GM21423 (cell line): Measurements from ENCODE around the gene LCN6.

ENCODE experiments used
- ATAC-seq: cut with Tn5 transposase; IDR thresholded peaks from one replicate; pipeline ENCODE4 v1.9.1; 2021; ENCODE audit warnings: mild to moderate bottlenecking, moderate library complexity; ENCODE audit not compliant: unreplicated experiment

Gene LCN6

DNA sequence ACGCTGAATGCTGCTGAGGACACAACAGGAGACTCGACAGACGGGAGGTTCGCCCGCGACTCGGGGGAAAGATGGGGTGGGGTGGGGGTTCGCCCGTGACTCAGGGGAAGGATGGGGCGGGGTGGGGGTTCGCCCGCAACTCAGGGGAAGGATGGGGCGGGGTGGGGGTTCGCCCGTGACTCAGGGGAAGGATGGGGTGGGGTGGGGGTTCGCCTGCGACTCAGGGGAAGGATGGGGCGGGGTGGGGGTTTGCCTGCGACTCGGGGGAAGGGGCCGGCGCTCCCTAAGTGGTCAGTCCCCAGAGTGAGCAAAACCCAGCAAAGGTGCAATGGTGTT, 2.2 kb downstream of the LCN6 start:
- ATAC-seq = no peak

DNA sequence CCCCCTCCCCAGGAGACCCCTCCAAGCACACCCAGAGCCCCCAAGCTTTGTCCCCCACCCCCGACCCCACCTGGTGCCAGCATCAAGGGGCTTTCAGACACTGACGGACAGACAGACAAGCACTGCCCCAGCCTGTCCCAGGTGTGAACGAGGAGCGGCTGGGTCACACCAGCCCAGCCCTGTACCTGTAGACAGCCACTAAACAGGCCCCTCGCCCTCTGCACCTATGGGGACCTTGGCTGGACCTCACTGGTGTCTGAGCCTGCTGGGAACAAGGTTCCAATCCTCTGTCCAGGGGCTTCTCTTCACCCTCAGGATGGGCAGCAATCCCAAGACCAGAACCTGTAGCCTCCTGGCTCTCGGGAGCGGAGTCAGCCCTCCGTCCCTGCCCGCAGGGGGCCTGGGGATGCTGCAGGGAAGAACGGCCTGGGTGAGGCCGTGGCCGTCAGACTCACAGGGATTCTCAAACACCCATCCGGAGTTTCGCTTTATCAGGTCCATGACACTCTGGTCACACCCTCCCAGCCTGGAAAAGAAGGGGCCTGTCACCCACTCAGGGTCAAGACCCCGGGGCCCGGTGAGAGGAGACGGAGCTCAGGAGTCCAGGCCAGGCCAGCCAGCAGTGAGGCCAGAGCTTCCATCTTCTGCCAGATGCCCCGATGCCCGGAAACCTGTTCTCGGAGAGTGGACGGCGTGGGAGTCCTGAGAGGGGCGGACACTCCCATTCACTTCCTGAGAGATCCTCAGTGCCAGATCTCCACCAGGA, 2.8 kb downstream of the LCN6 start:
- ATAC-seq = no peak

DNA sequence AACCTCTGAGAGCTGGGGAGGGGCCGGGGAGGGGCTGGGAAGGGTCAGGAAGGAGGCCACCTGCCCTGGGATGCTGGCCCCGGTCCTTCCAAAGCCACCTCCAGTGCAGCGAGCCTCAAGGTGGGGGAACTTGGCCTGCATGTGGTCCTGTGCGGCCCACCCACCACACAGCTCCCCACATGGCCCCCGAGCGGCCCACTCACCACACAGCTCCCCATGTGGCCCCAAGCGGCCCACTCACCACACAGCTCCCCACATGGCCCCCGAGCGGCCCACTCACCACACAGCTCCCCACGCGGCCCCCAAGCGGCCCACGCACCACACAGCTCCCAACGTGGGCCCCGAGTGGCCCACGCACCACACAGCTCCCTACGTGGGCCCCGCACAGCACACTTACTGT, 3.6 kb downstream of the LCN6 start:
- ATAC-seq = no peak

DNA sequence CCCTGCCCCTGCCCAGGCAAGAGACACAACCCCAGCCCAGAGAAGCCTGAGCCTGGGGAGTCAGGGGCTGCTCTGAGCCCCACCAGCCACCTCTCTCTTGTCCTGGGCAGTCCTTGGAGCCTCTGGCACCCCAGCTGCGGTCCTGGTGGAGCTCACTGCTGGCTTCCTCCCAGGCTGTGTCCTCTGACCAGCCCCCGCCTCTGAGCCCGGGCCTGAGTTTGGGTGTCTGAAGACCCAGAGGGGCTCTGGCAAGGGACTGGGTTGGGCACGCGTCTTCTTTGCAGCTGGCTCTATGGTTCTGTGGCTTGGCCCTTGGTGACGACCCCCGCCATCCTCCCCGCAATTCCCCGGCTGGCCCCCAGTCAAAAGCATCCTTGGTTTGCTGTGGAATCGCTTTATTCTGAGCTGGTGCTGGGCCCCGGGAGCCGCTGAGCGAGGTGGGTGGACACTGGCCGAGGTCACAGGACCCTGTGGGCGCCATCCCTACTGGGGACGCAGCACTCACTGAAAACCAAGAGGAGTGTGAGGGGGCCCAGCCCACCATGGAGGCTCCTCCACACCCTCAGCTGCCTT, 4.6 kb downstream of the LCN6 start:
- no peak for ATAC-seq

DNA sequence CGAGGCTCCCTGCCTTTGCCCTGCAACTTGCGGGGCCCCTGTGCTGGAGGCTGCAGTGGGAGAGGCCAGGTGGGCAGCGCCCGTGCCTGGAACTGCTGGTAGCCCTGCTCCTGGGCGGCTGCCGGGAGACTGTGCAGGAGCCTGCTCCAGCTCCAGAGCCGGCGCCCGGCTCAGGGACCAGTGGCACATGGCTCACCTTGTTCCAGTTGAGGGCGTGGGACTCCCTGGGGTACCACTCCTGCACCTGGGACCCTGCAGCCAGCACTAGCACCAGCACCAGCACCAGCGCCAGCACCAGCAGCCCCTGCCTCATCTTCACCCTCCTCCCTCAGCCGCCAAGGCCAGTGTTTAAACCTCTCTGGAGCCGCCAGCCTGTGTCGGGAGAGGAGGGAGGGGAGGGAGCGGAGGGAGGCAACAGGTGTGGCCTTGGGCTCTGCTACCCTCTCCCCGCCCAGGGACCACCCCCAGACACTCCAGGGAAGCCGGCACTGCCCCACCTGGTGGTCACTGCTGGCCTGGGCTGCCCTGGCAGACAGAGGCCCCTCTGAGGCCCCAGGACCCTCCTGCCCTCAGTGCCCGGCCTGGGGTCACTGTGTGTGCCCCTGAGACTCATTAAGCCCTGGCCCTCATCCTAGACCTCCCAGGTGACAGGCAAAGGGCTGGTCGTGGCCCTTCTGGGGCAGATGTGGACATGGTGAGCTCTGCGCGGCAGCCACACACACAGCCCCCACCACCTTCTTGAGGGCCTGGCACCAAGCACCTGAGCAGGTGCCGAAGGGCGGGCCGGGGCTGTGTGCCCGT, 5.5 kb downstream of the LCN6 start, which contains the start of gene LCN10:
LCN10 (minus strand) TSS at position 350 of the 801 bp plus-strand sequence; CDS start at position 313, 37 bp downstream.
- ATAC-seq = no peak

DNA sequence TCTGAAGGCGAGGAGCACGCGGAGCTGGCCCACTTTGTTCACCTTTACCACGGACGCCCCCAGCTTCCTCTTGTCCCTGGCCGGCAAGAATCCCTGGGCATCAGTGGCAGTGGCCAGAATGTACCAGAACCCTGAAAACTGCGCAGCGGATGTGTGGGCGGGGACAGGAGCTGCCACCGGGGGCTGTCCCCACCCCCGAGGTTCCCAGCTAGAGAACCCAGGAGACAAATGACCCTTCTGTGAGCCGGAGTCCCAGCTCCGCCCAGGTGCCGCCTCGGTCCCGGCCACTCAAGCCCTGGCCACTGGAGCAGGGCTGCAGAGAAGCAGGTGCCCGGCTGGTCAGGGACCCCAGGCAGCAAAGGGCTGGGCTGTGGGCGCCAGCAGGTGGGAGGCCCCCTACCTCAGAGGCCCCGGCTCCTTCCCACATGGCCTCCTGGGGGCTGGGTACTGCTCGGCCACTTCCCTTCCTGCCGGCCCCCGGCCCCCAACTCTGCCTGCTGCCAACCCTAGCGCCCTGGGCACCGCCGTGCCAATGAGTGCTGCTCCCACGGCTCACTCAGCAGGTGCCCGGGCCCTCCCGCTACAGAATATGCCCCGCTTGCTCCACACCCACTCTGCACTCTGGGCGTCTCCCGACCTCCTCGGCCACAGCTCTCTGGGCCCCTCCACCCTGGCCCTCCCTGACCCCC, 6.3 kb downstream of the LCN6 start:
- ATAC-seq = no peak

DNA sequence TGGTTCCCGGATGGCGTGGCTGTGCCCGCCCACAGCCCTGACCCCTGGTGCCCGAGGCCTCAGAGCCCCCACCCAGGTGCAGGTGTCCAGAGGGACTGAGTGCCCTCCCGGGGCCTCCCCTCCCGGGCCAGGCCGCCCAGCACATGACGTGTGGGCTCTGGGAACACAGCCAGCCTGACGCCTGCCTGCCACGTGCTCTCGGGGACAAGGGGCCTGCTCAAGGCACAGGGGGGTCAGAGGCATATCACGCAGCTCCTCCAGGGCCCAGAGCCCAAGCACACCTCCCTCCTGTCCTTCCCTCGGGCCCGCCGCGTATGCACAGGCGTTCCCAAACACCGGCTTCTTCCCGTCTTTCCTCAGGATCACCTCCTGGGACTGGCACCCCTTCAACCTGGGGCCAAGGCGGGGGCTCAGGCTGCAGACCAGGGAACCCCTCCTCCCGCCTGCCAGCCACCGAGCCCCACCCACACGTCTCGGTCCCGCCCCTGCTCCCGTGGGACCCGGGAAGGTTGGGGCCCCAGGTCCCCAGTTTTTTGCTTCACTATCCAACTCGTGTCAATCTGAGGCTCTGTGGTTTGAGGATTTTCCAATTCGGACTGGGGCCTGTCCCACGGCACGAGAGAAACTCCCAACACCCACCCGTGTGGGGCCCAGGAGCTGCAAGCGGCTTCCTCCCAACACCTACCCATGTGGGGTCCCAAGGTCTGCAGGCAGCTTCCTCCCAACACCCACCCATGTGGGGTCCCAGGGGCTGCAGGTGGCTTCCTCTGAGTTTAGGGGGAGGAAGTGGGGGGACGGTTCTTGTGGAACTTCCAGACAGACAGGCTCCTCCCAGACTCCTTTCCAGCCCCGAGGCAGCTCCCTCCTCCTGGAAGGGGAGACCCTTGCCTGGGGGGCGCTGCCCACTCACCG, 7.1 kb downstream of the LCN6 start:
- no peak for ATAC-seq

DNA sequence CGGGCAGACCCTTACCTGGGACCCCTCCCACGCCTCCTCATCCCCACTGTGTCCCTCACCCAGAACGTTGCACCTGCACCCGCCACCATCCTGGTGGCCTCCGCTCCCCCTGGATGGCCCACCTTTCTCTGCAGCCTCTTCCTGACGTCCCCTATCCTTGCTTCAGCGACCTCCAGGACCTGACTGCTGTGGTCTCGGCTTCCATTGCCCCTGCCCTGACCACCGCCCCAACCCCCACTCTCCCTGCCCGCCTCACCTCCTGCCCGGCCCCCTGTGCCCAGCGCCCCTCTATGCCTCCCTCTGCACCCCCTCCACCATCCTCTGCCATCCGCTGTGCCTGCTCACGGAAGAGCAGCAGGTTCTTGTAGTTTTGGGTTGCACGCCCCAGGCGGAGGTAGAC, 7.8 kb downstream of the LCN6 start:
- ATAC-seq = no peak

DNA sequence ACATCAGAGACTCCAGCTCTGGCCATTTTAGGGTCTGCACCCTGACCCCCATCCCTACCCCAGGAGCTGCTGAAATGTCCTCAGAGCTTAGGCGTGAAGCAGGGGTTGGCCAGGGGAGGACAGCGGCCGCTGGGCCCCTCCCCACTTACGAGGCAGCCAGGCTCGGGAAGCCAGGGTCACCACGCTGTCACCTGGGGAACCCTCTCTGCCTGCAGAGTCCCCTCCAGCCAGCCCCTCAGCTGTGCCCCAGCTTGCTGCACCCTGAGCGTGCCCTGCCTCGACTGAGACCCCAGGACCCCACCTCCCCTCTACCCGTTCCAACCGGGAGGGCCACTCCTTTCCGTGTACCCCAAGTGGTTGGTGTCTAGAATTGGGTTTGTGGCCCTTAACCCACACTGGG, 8.3 kb downstream of the LCN6 start:
- no peak for ATAC-seq

DNA sequence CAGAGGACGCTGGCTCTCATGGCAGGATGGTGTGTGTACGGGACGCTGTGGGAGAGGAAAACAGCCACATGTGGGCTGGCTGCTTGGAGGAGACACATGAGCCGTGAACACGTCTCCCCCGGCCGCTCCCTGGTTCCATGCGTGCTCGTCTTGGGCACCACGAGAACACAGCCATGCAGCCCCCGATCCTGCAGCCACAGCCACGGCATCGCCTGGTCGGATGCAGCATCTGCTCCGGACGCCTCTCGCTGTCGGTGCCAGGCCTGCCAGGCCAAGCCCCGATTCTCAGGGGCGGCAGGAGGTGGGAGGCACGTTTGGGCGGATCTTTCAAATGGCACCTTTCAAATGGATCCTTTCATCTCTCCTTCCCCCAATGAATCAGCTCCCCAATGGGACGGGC, 8.8 kb downstream of the LCN6 start:
- ATAC-seq = no peak

DNA sequence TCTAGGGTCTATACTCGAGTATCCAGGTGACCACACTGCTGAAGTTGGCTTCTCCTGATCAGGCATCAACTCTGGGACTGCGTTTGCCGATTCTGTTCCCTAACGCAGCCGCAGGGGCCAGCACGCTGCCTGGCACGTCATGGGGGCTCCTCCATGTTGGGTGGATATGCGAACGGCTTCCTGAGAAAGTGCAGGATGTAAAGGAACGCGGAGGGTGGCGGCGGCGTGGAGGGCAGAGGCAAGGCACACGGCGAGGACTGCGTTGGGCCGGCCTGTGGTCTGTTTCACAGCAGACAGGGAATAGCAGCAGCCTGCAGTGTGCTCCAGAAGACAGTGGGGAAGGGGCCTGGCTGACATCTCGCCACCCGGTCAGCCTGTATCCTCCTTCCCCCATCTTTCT, 9.4 kb downstream of the LCN6 start:
- ATAC-seq = no peak

DNA sequence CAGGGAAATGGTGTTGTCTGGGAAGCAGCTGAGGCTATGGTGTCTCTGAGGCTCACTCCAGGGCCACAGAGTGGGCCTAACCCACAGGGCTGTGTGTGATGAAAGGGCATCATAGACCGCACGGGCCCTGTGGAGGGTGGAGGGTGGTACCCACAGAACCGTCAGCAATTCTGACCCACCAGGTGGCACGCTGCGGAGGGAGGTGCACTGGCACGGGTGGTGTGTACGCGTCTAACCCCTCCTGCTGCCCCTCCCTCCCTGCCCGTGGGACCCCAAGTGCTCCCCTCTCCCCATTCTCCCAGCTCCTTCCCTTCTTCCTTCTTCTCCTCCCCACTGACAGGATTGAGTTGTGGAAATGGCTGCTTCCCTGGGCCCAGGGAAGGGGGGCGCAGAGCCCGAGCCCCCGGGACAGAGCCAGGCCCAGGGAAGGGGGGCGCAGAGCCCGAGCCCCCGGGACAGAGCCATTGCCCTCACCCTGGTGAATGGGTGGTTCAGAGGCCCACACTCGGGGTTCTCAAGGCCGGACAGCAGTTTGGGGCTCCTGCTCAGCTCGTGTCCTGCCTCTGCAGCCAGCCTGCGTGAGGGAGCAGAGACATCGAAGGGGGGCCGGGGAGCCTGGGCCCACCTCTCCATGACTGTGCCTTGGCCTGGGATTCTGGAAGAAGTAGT, 12.4 kb downstream of the LCN6 start:
- no peak for ATAC-seq

DNA sequence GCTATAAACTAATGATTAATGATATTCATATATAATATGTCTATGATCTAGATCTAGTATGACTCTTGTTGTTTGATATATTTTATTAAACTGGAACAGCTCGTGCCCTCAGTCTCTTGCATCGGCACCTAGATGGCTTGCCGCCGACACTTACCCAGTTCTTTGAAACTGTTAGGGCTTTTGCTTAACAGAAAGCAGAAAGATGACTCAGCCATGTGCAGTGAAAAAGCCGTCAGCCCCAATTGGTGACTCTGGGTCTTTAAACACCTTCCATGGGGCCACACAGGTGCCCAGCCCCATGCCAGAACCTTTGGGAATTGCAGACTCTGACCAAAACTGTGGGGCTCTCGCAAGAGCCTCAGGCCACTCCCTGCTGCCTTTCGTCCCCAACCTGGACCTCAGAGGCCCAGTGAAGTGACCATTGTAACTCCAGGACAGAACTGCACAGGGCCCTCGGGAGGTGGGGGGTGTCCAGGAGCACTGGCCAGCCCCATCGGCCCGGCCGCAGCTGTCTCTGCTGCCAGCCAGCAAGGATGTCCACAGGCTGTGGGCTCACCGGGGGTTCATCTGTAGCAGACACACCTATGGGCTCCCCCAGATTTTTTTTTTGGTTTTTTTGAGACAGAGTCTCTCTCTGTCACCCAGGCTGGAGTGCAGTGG, 13.4 kb downstream of the LCN6 start:
- no peak for ATAC-seq

DNA sequence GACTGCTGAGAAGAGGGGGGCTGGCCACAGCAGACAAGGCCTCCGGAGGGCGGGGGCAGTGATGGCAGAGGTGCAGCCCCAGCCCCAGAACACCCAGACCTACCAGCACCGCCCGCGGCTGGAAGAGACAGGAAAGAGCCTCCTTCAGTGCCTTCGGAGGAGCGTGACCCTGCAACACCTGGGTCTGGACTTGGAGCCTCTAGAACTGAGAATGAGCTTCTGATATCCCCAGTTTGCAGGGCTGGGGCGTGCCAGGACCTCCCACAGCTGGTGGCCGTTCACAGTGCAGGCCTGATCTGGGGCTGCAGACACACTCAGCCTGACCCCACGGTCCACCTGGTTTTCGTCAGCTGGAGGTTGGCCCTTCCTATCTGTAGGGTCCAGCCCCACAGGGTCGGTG, 14.7 kb downstream of the LCN6 start:
- no peak for ATAC-seq

DNA sequence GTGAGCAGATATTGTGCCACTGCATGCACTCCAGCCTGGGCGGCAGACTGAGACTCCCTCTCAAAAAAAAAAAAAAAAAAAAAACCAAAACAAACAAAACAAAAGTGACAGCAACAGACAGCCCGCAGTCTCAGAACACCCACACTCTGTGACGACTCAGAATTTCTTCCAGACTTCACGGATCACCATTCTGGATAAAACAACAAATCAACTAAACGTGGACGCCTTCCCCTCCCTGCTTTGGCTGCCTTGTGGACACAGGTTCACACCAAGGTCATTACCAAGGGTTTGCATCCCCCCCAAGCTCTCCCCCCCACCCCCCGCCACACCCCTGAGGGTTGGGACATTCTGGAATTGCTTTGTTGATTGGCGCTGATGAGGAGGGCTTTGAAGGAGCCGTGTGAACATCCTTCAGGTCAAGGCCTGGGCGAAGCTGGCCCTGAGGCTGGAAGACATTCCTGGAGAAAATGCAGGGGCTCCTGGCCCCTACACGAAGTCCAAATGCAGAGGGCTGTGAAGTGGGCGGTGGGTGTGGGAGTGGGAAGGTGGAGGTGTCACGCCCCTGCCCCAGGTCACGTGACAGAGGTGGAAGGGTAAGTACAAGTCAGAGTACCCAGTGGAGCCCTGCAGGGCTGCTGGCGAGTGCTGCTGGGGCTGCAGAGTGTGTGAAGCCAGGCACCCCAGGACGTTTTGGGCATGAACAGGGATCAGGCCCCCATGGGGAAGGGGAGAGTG, 15.7 kb downstream of the LCN6 start:
- ATAC-seq = no peak

DNA sequence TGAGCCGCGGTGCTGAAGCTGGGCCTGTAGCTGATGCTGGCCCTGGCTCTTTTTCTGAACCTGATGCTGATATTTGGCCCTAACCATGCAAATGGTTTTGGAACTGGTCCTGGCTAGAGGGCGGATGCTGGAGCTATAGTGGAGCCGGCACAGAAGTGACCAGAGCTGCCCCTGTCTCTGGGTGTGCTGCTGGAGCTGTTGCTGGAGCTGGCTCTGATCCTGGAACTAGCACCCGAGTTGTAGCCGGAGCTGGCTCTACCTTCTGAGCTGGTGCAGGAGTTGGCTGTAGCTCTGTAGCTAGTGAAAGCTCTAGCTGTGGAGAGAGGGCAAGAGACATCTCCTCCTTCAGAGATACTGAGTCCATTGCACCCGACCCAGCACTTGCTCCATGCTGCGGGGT, 18.4 kb downstream of the LCN6 start:
- no peak for ATAC-seq

DNA sequence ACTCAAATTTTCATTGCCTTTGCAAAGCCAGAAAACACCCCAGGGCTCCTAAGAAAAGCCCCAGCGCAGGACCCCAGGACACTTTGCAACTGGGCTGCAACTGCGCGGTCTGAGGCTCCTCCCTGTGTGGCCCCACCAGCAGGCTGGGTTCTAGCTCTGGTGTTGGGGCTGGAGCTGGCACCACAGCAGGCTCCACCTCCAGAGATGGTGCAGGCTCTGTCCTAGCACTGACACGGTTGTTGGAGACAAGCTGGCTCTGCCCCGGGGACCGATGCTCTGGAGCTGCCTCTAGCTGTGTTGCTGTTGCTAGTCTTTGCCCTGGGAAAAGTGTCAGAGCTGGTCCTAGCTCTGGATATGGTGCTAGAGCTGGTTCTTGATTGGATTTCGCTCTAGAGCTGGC, 19.2 kb downstream of the LCN6 start:
- ATAC-seq = no peak

DNA sequence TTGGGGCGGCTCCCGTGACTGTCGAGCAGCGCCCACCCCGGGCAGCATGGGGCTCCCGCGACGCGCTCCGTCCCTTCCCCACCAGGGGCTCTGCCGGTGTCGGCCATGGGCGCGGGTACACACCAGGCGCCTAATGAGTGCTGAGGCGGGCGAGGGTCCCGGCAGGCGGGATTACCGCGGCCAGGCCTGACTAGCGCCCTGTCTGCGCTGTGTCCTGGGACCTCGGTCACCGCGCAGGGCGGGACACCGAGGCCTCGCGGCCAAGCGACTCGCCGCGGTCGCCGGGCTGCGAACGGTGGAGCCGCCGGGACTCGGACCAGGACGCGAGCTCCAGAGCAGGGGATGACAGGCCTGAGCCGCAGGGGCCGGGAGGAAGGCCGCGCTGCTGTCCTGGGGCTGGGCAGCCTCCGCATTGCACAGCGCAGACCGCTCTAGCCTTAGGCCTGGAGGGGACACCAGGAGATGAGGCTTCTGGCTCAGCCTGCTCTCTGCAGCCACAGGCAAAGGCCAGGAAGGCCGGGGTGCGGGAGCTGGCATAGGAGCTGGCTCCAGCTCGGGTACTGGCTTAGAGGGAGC, 19.7 kb downstream of the LCN6 start:
- ATAC-seq = peak; percentile 30
